ENCODE measurements around the gene KIF6. TPM values are rescaled to one million over a fixed set of nuclear protein-coding genes. Genes with fewer than 3 reads are reported as not detected.

KIF6 gene
- total RNA-seq, 1 experiment from 2014 or later, result 0.80 TPM

DNA sequence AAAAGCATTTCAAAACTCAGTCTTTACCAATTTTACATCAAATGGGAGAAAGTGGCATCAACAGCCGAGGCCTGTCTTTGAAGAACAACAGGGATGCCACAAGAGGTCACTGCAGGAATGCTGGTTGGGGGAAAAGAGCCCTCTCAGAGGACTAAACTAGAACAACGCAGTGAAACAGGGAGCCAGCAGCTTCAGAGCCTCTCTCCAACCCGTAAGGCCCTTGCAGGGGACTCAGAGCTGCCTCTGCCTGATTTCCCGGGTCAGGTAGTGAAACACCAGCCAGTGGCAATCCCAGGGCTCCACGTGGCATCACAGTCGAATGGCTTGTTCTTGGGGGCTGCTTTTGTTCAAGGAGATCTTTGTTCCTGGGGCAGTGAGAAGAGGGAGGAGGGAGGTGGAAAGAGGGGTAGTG is 347.7 kb downstream of the KIF6 start:
- Histone ChIP-seq H3K27me3 (ENCODE audit: control insufficient read depth, insufficient read depth, low read length) (no peaks in the 10 kb centered on the region), H3K36me3 (replicated peaks; ENCODE audit: control insufficient read depth, insufficient read depth, low read length) (no peaks in the 10 kb centered on the region), H3K4me3 (ENCODE audit: insufficient read depth, low read depth, low read length) (no peak overlapping the region)
- peak; percentile 73 for DNase-seq

DNA sequence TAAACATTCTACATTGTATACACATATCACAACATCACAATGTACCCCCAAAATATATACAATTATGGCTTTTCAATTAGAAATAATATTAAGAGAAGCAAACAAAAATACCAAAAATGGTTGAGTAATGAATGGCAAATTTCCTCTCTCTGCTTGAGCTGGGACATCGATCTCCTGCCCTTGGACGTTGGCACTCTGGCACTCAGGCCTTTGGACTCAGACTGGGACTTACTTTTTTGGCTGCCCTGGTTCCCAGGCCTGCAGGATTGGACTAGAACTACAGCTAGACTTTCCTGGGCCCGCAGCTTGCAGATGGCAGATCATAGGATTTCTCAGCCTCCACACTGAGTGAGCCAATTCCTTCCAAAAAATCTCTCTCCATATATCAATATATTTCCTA is 349.8 kb downstream of the KIF6 start:
- no peak for DNase-seq
- Histone ChIP-seq H3K4me3 (ENCODE audit: insufficient read depth, low read depth, low read length) (no peak overlapping the region), H3K27me3 (ENCODE audit: control insufficient read depth, insufficient read depth, low read length) (no peaks in the 10 kb centered on the region), H3K36me3 (replicated peaks; ENCODE audit: control insufficient read depth, insufficient read depth, low read length) (no peaks in the 10 kb centered on the region)

DNA sequence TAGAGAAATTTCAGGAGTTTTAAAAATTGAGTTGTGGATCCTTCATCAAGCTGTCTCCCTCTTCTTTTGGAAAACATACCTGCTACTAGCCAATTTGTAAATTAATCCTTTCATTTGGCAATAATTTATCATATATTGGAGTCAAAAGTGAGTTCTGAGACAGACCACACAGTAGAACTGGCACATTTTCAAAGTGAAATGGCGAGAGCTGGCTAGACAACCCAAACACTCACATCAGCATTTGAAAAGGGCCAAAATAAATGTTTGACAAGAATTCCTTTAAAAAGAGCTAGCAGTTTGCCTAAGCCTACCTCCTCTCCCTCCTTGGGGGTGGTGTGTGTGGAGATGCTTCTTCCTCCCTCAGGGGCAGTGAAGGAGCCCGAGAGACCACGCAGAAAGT is 354.8 kb downstream of the KIF6 start:
- Histone ChIP-seq H3K27me3 (ENCODE audit: control insufficient read depth, insufficient read depth, low read length) (no peaks in the 10 kb centered on the region), H3K36me3 (replicated peaks; ENCODE audit: control insufficient read depth, insufficient read depth, low read length) (no peaks in the 10 kb centered on the region), H3K4me3 (ENCODE audit: insufficient read depth, low read depth, low read length) (no peak overlapping the region)
- no peak for DNase-seq

DNA sequence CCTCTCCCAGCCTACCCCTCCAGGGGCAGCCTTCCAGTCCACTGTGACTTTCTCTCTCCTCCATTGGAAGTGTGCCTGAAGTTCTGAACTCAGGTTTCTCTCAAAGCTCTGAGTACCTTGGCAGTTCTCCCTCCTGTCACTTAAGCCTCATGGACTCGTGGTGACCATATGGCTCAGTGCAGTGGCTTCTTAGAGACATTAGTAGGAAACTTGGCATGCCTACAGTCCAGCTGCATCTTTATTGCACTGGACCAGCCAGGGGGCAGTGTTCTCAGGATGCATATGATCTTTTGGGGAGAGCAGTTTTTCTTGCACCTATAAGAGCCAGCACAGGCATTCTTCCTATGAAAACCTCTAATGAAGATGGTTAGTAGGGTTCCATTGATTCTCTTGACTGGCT is 355.2 kb downstream of the KIF6 start:
- H3K4me3 ChIP-seq (ENCODE audit: insufficient read depth, low read depth, low read length), result no peak overlapping the region
- no peaks in the 10 kb centered on the region for H3K36me3 ChIP-seq (replicated peaks; ENCODE audit: control insufficient read depth, insufficient read depth, low read length)
- DNase-seq, result no peak
- H3K27me3 ChIP-seq (ENCODE audit: control insufficient read depth, insufficient read depth, low read length), result no peaks in the 10 kb centered on the region

DNA sequence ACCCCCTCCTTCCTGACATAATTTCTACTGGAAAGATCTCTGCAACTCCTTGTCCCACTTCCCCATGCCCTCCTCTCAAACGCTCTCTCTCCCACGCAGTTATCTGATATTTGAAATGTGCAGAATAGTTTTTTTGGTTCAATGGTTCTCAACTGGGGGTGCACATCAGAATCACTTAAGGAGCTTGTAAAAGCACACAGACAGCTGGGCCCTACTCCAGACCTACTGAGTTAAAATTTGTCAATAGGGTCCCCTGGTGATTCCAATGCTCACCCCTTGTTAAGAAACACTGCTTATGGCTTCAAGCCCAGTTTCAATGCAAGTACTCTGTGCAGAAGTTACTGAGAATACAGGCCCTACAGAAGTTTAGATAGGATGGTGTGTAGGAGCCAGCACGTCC is 357.5 kb downstream of the KIF6 start:
- Histone ChIP-seq H3K27me3 (ENCODE audit: control insufficient read depth, insufficient read depth, low read length) (no peaks in the 10 kb centered on the region), H3K4me3 (ENCODE audit: insufficient read depth, low read depth, low read length) (no peak overlapping the region), H3K36me3 (replicated peaks; ENCODE audit: control insufficient read depth, insufficient read depth, low read length) (no peaks in the 10 kb centered on the region)
- no peak for DNase-seq

DNA sequence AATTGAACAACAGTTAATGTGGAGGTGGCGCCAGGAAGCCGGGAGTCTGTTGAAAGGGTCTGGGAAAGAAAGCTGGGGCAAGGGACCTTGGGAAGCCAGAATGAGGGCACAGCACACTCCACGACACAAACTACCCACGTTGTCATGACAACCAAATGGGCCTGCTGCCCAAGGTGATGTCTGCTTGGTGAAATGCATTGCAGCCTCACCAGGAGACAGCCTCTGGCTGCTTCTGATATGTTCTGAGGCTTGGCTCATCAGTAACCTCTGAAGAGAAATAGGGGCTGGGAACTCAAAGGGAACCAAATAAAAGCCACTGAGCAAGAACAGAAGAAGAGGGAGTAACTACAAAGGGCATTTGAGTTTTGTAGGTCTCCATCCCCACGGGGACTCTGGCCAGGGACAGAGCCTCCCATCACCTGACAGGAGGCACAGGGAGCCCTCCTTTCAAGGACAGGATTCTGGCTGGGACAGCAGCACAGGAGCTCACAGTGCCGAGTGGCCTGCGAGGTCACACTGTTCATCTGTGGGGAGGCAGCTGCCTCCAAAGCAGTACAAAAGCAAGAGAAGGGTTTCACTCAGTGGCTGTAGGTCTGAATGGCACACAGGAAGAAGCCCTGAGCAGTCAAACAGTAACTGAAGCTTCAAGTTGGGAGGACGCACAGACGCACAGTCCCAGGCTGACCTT is 358.1 kb downstream of the KIF6 start:
- no peaks in the 10 kb centered on the region for H3K36me3 ChIP-seq (replicated peaks; ENCODE audit: control insufficient read depth, insufficient read depth, low read length)

DNA sequence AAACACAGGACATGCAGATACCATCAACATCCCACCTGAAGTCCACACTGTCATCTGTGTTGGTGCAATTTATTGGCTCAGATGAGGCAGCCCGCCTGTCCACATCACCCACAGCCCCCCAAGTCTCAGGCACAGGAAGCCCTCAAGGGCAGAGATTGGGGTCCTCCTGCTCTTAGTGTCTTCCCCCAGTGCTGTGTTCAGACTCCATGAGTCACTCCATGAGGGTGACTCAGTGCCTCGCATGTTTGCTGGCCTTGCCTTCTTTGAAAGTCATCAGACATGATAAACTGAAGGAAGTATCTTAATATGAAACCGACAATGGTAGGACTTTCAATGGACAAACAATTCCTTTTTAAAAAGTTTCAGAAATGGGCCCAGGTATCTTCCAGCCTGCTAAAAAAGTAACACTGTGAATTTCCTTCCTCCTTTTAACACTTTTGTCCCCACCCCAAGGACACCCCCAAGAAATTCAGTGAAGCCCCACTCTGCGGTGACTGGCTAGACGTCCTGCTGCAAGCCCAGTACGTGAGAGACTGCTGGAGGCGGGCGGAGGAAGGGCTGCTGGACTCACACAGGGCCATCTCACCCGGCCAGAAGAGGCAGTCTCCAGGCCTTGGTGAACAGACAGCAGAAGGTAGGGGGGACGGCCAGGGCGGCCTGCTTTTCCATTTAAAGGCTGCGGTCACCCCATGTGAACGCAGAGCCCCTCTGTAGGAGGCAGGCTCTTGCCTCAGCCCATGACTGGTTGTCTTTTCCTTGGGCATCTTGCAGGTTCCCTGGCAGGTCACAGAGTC is 359.7 kb downstream of the KIF6 start:
- Histone ChIP-seq H3K36me3 (replicated peaks; ENCODE audit: control insufficient read depth, insufficient read depth, low read length) (no peaks in the 10 kb centered on the region), H3K4me3 (ENCODE audit: insufficient read depth, low read depth, low read length) (no peak overlapping the region), H3K27me3 (ENCODE audit: control insufficient read depth, insufficient read depth, low read length) (no peaks in the 10 kb centered on the region)
- DNase-seq, result peak; percentile 20

More for the DNA sequence above, 358.1 kb downstream of the KIF6 start:
- DNase-seq, result no peak
- no peaks in the 10 kb centered on the region for H3K27me3 ChIP-seq (ENCODE audit: control insufficient read depth, insufficient read depth, low read length)
- no peak overlapping the region for H3K4me3 ChIP-seq (ENCODE audit: insufficient read depth, low read depth, low read length)

DNA sequence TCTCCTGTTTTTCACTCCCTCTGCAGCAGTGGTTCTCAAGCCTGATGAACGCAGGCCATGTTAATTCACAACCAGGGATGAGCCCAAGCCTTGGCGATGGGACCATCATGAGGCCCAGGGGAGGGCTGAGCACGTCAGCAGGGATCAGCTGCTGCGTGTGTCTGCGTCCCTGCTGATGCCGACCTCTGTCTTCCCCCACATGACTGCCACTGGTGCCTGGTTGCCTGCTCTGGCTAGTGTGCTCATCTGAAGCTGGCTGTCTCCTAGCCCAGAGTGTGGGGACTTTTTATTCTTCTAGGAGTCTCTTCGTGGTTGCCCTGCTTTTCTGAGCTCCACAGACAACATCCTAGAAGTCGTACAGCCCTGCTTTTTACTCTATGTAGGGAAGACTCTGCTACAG is 361.9 kb downstream of the KIF6 start:
- H3K4me3 ChIP-seq (ENCODE audit: insufficient read depth, low read depth, low read length), result no peak overlapping the region
- no peak for DNase-seq

DNA sequence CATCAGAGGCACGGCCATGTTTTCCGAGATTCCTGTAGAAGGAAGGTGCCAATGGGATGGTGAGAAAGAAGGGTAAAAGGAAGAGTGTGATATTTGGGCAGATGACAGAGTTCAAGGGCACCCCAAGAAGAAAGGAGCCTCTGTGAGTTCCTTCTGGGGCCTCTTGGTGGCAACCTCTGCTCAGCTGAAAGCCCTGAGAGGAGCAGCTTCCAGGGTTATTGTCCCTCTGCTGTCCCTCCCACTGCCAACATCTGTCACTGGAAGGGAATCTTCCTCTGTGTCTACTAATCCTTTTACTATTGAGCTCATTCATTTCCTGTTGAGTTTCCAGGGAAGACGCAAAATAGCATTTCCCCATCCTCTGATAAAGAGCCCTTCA is 362.7 kb downstream of the KIF6 start:
- Histone ChIP-seq H3K4me3 (ENCODE audit: insufficient read depth, low read depth, low read length) (no peak overlapping the region), H3K27me3 (ENCODE audit: control insufficient read depth, insufficient read depth, low read length) (no peaks in the 10 kb centered on the region), H3K36me3 (replicated peaks; ENCODE audit: control insufficient read depth, insufficient read depth, low read length) (no peaks in the 10 kb centered on the region)
- DNase-seq, result peak; percentile 62

More for the DNA sequence above, 361.9 kb downstream of the KIF6 start:
- Histone ChIP-seq H3K36me3 (replicated peaks; ENCODE audit: control insufficient read depth, insufficient read depth, low read length) (no peaks in the 10 kb centered on the region), H3K27me3 (ENCODE audit: control insufficient read depth, insufficient read depth, low read length) (no peaks in the 10 kb centered on the region)

DNA sequence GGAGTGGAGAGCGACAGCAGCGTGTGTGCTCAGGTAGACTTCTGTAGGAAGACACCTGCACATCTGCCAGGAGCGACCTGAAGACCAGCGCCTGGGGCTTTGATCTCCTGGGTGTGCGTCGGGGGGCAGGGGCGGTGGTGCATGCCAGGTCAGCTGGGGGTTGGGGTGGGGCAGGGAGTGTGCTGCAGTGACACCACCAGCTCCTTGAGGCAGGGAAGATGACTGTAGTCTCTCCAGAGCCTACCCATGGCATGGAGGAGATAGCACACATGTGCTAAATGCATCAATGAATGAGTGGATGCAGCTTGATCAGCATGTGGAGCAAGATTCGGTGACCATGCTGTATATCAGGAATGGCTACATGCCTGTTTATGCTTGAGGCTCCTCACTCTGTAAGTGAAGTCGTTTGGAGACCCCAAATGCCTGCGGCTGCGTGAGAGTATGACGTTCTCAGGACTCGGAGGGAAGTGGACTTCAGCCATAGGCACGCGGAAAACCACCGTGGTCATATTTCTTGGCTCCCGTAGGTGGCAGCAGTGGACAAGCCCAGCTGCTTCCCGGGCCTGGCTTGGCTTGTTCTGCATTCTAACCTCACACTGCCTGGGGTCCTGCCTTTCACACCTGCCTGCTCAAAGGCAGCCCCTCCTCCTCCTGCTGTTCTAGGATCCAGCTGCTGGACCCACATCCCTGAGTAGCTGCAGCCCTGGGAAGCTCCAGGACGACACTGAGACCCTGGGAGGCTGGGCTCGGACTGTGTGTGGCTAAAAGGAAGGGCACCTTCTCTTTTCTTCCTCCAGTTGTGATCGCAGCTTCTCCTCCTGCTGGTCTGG is 363.3 kb downstream of the KIF6 start:
- H3K4me3 ChIP-seq (ENCODE audit: insufficient read depth, low read depth, low read length), result no peak overlapping the region

DNA sequence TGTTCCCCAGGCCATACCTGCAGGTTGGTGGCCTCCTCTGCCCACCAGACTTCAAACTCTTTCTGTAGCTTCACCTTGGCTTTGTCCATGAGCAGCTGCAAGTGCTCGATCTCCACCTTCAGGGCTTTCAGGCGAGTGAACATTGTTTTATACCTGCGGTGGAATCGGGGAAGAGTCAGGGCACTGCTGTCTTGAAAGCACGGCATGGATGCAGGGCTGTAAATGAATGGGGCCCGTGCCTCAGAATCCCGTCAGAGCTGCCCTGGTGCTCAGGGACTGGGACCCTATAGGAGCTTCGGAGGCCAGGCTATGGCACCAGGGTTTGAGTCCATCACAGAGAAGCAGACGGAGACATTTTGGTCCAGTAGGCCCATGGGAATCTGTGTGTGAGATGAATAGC is 364.8 kb downstream of the KIF6 start:
- no peaks in the 10 kb centered on the region for H3K36me3 ChIP-seq (replicated peaks; ENCODE audit: control insufficient read depth, insufficient read depth, low read length)
- H3K27me3 ChIP-seq (ENCODE audit: control insufficient read depth, insufficient read depth, low read length), result no peaks in the 10 kb centered on the region
- no peak overlapping the region for H3K4me3 ChIP-seq (ENCODE audit: insufficient read depth, low read depth, low read length)
- no peak for DNase-seq

More for the DNA sequence above, 363.3 kb downstream of the KIF6 start:
- peak; percentile 94 for DNase-seq
- H3K27me3 ChIP-seq (ENCODE audit: control insufficient read depth, insufficient read depth, low read length), result no peaks in the 10 kb centered on the region
- no peaks in the 10 kb centered on the region for H3K36me3 ChIP-seq (replicated peaks; ENCODE audit: control insufficient read depth, insufficient read depth, low read length)

DNA sequence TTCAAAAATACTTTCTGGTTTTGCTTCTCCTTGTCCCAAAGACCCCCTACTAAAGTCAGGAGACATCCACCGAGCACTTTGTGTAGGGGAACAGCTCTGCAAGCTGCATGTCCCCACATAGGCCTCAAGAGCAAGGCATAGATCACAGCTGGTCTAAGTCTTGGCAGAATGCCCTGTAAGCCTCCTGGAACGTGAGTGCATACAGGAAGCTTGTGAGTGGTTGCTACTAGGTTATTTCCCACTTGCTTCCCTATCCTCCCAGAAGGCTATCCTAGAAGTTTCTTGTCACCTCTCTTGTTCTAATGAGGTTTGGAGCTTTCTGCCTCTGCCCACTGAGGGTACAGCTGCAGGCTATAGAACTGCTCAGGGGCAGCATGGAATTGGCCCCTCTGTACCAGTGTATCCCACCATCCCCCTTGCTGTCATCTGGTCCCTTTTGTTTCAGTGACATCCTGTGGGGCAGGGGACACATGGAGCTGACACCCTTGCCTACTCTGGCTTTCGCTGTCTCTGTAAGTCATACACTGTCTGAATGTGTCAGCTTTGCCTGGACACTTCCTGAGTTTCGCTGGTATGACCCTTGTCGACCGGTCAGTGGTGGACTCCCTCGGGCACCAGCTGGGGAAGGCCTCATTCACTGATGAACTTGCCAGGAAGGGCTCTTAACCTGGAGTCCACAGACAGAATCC is 367.1 kb downstream of the KIF6 start:
- no peaks in the 10 kb centered on the region for H3K27me3 ChIP-seq (ENCODE audit: control insufficient read depth, insufficient read depth, low read length)
- H3K36me3 ChIP-seq (replicated peaks; ENCODE audit: control insufficient read depth, insufficient read depth, low read length), result no peaks in the 10 kb centered on the region
- no peak overlapping the region for H3K4me3 ChIP-seq (ENCODE audit: insufficient read depth, low read depth, low read length)
- DNase-seq, result peak; percentile 8

DNA sequence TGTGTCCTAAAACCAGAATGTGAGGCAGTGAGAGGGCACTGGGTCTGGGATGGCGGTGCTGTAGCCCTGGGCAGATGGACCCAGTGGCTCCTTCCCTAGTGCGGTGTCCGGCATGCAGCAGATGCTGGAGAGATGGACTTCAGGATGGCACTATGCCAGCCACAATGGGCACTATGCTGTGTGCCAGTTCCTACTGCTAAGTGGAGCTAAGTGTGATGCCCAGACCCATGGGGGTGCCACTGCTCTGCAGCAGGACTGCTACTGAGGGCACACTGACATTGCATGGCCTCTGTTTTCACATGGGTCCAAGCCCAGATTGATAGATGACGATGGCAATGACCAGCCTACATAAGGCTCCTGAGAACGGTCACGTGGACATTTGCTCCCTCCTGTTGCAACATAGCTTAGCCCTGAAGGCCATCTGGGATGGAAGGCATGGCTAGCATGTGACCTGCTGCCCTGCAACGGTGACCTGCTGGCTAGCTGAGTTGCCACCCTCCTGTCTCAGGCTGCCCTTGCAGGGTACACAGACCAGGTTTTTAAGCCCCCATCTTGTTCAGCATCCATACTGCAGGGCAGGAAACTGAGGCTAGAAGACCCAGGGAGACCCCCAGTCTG is 371.4 kb downstream of the KIF6 start:
- no peaks in the 10 kb centered on the region for H3K27me3 ChIP-seq (ENCODE audit: control insufficient read depth, insufficient read depth, low read length)
- no peak overlapping the region for H3K4me3 ChIP-seq (ENCODE audit: insufficient read depth, low read depth, low read length)
- no peak for DNase-seq
- no peaks in the 10 kb centered on the region for H3K36me3 ChIP-seq (replicated peaks; ENCODE audit: control insufficient read depth, insufficient read depth, low read length)
